Naive B cell (primary cell): ENCODE measurements around the gene DDX39B. TPM values are rescaled to one million over a fixed set of nuclear protein-coding genes. Genes with fewer than 3 reads are reported as not detected.

Source experiments
- ATAC-seq, 2 donors: fragments of 150-1000 bp; cut with Tn5 transposase; 2 replicates each; pipeline ENCODE4 v1.10.0; 2021; ENCODE audit warnings: low read depth in 2 of 2, mild to moderate bottlenecking in 2 of 2, moderate library complexity in 2 of 2
- DNase-seq: peaks from one replicate; pipeline ENCODE4 v3.0.0; 2022
- H3K27ac Mint-ChIP-seq, 6 donors: one replicate each; pipeline ENCODE4 v1.8.0; 2020 to 2022; ENCODE audit warnings: mild to moderate bottlenecking in 6 of 6, mixed read lengths in 6 of 6, moderate library complexity in 5 of 6, inconsistent platforms in 2 of 6
- H3K27me3 Mint-ChIP-seq, 3 donors: one replicate each; pipeline ENCODE4 v1.8.0; 2021 to 2022; ENCODE audit warnings: mixed read lengths in 3 of 3, mild to moderate bottlenecking in 1 of 3
- H3K36me3 Mint-ChIP-seq, 2 donors: one replicate each; pipeline ENCODE4 v1.8.0; 2020 to 2022; ENCODE audit warnings: mixed read lengths in 2 of 2, inconsistent platforms in 1 of 2, mild to moderate bottlenecking in 1 of 2
- H3K4me1 Mint-ChIP-seq, 3 donors: one replicate each; pipeline ENCODE4 v1.8.0; 2020 to 2022; ENCODE audit warnings: mixed read lengths in 3 of 3, inconsistent platforms in 1 of 3, mild to moderate bottlenecking in 1 of 3, moderate library complexity in 1 of 3
- H3K4me3 Mint-ChIP-seq, 8 donors: one replicate each; pipeline ENCODE4 v1.8.0; 2020 to 2022; ENCODE audit warnings: mild to moderate bottlenecking in 8 of 8, mixed read lengths in 8 of 8, moderate library complexity in 8 of 8, inconsistent platforms in 2 of 8
- H3K9me3 Mint-ChIP-seq, 7 donors: one replicate each; pipeline ENCODE4 v1.8.0; 2020 to 2022; ENCODE audit warnings: mixed read lengths in 7 of 7, mild to moderate bottlenecking in 5 of 7, inconsistent platforms in 2 of 7, moderate library complexity in 1 of 7
- polyA plus RNA-seq, 6 donors: library from polyadenylated mRNA; unstranded; fragments of 300-500 nt; fragmentation: Illumina TruSeq; gene quantifications; one replicate each; pipeline ENCODE4 v1.2.3, GENCODE V29; 2021; ENCODE audit warnings: low read depth in 6 of 6

Gene DDX39B
- polyA plus RNA-seq, 6 donors from 2014 or later: 41.6 to 117 (median 74.5) TPM

GRCh38 chr6:31580438-31580740 lies 38.6 kb upstream of the DDX39B start:
- no peak for DNase-seq
- peaks cover 71 to 84% (median 74%) of the 10 kb centered on the region in 3 donors for H3K4me1 Mint-ChIP-seq
- no peaks in the 10 kb centered on the region for H3K27me3 Mint-ChIP-seq
- H3K27ac Mint-ChIP-seq: peak overlapping the region; percentile 71 to 99 (median 94)
- H3K36me3 Mint-ChIP-seq: peaks cover 6 to 26% of the 10 kb centered on the region in 2 donors
- no peaks in the 10 kb centered on the region for H3K9me3 Mint-ChIP-seq
- ATAC-seq: no peak
- H3K4me3 Mint-ChIP-seq: peak overlapping the region; percentile 94 to 100 (median 99)

- Mint-ChIP-seq H3K36me3 (peaks cover 6 to 26% of the 10 kb centered on the region in 2 donors), H3K27ac (peak overlapping the region; percentile 81 to 99 (median 94)), H3K27me3 (no peaks in the 10 kb centered on the region), H3K4me1 (peaks cover 72 to 84% (median 77%) of the 10 kb centered on the region in 3 donors), H3K4me3 (peak overlapping the region; percentile 94 to 100 (median 99)), H3K9me3 (no peaks in the 10 kb centered on the region)
- ATAC-seq: no peak
- DNase-seq: no peak
These were observed 38.0 kb upstream of the DDX39B start for GRCh38 chr6:31579546-31580437.

GRCh38 chr6:31579119-31579505 lies 37.3 kb upstream of the DDX39B start:
- Mint-ChIP-seq H3K4me3 (peak overlapping the region; percentile 75 to 100 (median 99)), H3K4me1 (peaks cover 75 to 84% (median 84%) of the 10 kb centered on the region in 3 donors), H3K36me3 (peaks cover 6 to 26% of the 10 kb centered on the region in 2 donors), H3K27me3 (no peaks in the 10 kb centered on the region), H3K9me3 (no peaks in the 10 kb centered on the region), H3K27ac (peak overlapping the region; percentile 87 to 96 (median 90))
- no peak for ATAC-seq
- no peak for DNase-seq

GRCh38 chr6:31578184-31579118 lies 36.6 kb upstream of the DDX39B start:
- ATAC-seq: no peak
- Mint-ChIP-seq H3K27me3 (no peaks in the 10 kb centered on the region), H3K9me3 (no peaks in the 10 kb centered on the region), H3K27ac (peak overlapping the region; percentile 72 to 96 (median 90)), H3K36me3 (peaks cover 6 to 26% of the 10 kb centered on the region in 2 donors), H3K4me1 (peaks cover 81 to 91% (median 84%) of the 10 kb centered on the region in 3 donors), H3K4me3 (peak overlapping the region; percentile 75 to 100 (median 99))
- DNase-seq: no peak

GRCh38 chr6:31577579-31577966 lies 35.8 kb upstream of the DDX39B start:
- DNase-seq (no peak), ATAC-seq (no peak)
- Mint-ChIP-seq H3K27me3 (no peaks in the 10 kb centered on the region), H3K9me3 (no peaks in the 10 kb centered on the region), H3K36me3 (peaks cover 6 to 26% of the 10 kb centered on the region in 2 donors), H3K27ac (peak overlapping the region in 5 of 6 donors; percentile 37 to 99 (median 87)), H3K4me3 (peak overlapping the region; percentile 89 to 100 (median 98)), H3K4me1 (peaks cover 84 to 93% (median 84%) of the 10 kb centered on the region in 3 donors)

GRCh38 chr6:31576897-31577578 lies 35.2 kb upstream of the DDX39B start:
- H3K27me3 Mint-ChIP-seq: no peaks in the 10 kb centered on the region
- H3K27ac Mint-ChIP-seq: peak overlapping the region; percentile 6 to 99 (median 92)
- H3K4me1 Mint-ChIP-seq: peaks cover 84 to 93% (median 85%) of the 10 kb centered on the region in 3 donors
- peaks cover 6 to 24% of the 10 kb centered on the region in 2 donors for H3K36me3 Mint-ChIP-seq
- no peaks in the 10 kb centered on the region for H3K9me3 Mint-ChIP-seq
- ATAC-seq: no peak
- peak overlapping the region; percentile 89 to 100 (median 98) for H3K4me3 Mint-ChIP-seq
- DNase-seq: no peak

- DNase-seq: no peak
- peak overlapping the region; percentile 6 to 99 (median 97) for H3K27ac Mint-ChIP-seq
- H3K36me3 Mint-ChIP-seq: peaks cover 3 to 15% of the 10 kb centered on the region in 2 donors
These were observed 34.3 kb upstream of the DDX39B start for GRCh38 chr6:31575952-31576685.

GRCh38 chr6:31575335-31575901 lies 33.6 kb upstream of the DDX39B start, which contains the start of gene TNF:
Gene TNF, plus strand, starts transcription at chr6:31575565. Its CDS starts 177 bp downstream, at chr6:31575742.
- Mint-ChIP-seq H3K9me3 (no peaks in the 10 kb centered on the region), H3K27me3 (no peaks in the 10 kb centered on the region), H3K36me3 (peaks cover 0 to 8% of the 10 kb centered on the region in 2 donors), H3K4me1 (peaks cover 84 to 97% (median 93%) of the 10 kb centered on the region in 3 donors), H3K4me3 (peak within 1 kb of the TSS; percentile 89 to 100 (median 98)), H3K27ac (peak within 1 kb of the TSS; percentile 87 to 99 (median 97))
- peak; percentile 65 for DNase-seq
- peak; percentile 20 to 32 for ATAC-seq

More at GRCh38 chr6:31575952-31576685, 34.3 kb upstream of the DDX39B start:
- H3K4me1 Mint-ChIP-seq: peaks cover 85 to 95% (median 92%) of the 10 kb centered on the region in 3 donors
- no peaks in the 10 kb centered on the region for H3K27me3 Mint-ChIP-seq
- H3K4me3 Mint-ChIP-seq: peak overlapping the region; percentile 89 to 100 (median 98)
- no peaks in the 10 kb centered on the region for H3K9me3 Mint-ChIP-seq
- peak in 1 of 2 donors; percentile 8 for ATAC-seq

- DNase-seq (no peak), ATAC-seq (no peak)
- Mint-ChIP-seq H3K27ac (peak overlapping the region; percentile 79 to 99 (median 97)), H3K4me3 (peak overlapping the region; percentile 89 to 100 (median 98)), H3K9me3 (no peaks in the 10 kb centered on the region), H3K27me3 (no peaks in the 10 kb centered on the region), H3K36me3 (no peaks in the 10 kb centered on the region), H3K4me1 (peaks cover 81 to 97% (median 93%) of the 10 kb centered on the region in 3 donors)
These were observed 32.6 kb upstream of the DDX39B start for GRCh38 chr6:31574106-31575061.

- Mint-ChIP-seq H3K27ac (peak overlapping the region; percentile 95 to 100 (median 97)), H3K4me3 (peak overlapping the region; percentile 89 to 100 (median 96)), H3K27me3 (no peaks in the 10 kb centered on the region), H3K4me1 (peaks cover 80 to 97% (median 93%) of the 10 kb centered on the region in 3 donors), H3K9me3 (no peaks in the 10 kb centered on the region), H3K36me3 (no peaks in the 10 kb centered on the region)
- no peak for ATAC-seq
- DNase-seq: no peak
These were observed 31.7 kb upstream of the DDX39B start for GRCh38 chr6:31573239-31574105.
